Activated CD8-positive, alpha-beta T cell treated with anti-CD3 and anti-CD28 coated beads, Interleukin-2, amount 10 ng/mL, durations not matched to agents 7 days and 5 days (primary cell): Measurements from ENCODE around the gene TAL2. TPM values are rescaled to one million over a fixed set of nuclear protein-coding genes. Genes with fewer than 3 reads are reported as not detected.

Experiments
- total RNA-seq, 2 experiments: library from RNA; stranded (reverse); gene quantifications; one replicate each; pipeline ENCODE4 v1.2.3, GENCODE V29; 2021

Gene TAL2
- total RNA-seq, 2 experiments from 2014 or later: 0.39 TPM; not detected in 1

Other genes starting within 250 kb of the TAL2 start
- 1 to 10 TPM; 7.9 to 8.3 TPM for gene FSD1L, start 214.4 kb upstream of the TAL2 start, total RNA-seq
- 10 to 100 TPM; 11.0 to 12.8 TPM for gene FKTN, start 104.3 kb upstream of the TAL2 start, total RNA-seq
- gene TMEM38B, start 32.1 kb downstream of the TAL2 start, total RNA-seq: 1 to 10 TPM; 6.4 to 7.5 TPM